DOHH2 (cell line): ENCODE results near the gene SF3A1.

Experiments
- EZH2phosphoT487 ChIP-seq: fragments of 200-600 bp; sonication (generic); IDR thresholded peaks from 2 replicates; pipeline ENCODE4 v1.6.1; 2017; ENCODE audit warnings: borderline replicate concordance, mild to moderate bottlenecking, antibody characterized with exemption, low read length, moderate library complexity, mixed read lengths
- TF ChIP-seq, protein P1 (sequence below): fragments of 200-600 bp; sonication (generic); IDR thresholded peaks from one replicate; pipeline ENCODE4 v1.5.1; 2014; ENCODE audit warnings: antibody characterized with exemption, mild to moderate bottlenecking, low read depth, low read length; ENCODE audit not compliant: poor library complexity, severe bottlenecking

DNA sequence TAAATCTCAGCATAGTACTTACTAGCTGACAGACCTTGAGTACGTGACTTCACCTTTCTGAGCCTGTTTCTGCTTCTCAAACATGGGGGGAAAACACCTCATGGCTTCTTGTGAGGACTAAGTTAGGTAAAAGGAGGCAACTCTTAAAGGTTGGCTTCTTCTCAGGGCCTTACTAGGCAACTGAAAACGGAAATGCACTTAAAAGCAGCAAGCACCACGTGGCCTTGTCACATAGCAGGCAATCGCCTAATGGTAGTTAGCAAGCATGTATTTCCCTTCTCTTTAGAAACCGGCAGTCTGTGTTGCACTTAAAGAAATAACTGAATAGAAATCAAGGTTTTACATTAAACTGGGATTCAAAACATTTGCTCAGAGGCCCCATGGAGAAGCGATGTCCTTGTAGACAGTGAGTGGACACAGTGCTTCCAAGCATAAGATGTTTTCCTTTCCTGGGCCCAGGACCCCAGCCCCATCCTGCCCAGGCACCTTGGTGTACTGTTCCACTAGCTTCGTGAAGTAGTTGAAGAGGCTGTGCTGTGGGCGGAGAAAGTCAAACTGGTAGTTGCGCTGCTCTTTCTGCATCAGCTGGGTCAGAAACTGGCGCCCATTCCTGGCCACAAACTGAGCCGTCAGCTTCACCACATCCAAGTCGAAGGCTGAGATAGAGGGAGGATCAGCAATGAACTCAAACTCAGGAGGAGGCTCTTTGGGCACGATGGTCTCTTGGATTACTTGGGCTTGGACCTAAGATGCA, 12.1 kb downstream of the SF3A1 start:
- TF ChIP-seq, protein P1, sequence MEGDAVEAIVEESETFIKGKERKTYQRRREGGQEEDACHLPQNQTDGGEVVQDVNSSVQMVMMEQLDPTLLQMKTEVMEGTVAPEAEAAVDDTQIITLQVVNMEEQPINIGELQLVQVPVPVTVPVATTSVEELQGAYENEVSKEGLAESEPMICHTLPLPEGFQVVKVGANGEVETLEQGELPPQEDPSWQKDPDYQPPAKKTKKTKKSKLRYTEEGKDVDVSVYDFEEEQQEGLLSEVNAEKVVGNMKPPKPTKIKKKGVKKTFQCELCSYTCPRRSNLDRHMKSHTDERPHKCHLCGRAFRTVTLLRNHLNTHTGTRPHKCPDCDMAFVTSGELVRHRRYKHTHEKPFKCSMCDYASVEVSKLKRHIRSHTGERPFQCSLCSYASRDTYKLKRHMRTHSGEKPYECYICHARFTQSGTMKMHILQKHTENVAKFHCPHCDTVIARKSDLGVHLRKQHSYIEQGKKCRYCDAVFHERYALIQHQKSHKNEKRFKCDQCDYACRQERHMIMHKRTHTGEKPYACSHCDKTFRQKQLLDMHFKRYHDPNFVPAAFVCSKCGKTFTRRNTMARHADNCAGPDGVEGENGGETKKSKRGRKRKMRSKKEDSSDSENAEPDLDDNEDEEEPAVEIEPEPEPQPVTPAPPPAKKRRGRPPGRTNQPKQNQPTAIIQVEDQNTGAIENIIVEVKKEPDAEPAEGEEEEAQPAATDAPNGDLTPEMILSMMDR, result no peak
- no peak for TF ChIP-seq EZH2phosphoT487
